HCT116 (cell line): Measurements from ENCODE around the gene U2AF1L4. TPM values are rescaled to one million over a fixed set of nuclear protein-coding genes. Genes with fewer than 3 reads are reported as not detected.

Experiments
- ATF3 ChIP-seq: IDR thresholded peaks from 2 replicates; pipeline ENCODE4 v1.6.1; 2012
- CBX3 ChIP-seq: IDR thresholded peaks from 2 replicates; pipeline ENCODE4 v1.6.1; 2012; ENCODE audit warnings: low read depth
- EGR1 ChIP-seq: IDR thresholded peaks from 2 replicates; pipeline ENCODE4 v1.6.1; 2012; ENCODE audit warnings: low read depth
- FOSL1 ChIP-seq: IDR thresholded peaks from 2 replicates; pipeline ENCODE4 v1.6.1; 2012; ENCODE audit warnings: low read depth
- JUND ChIP-seq: IDR thresholded peaks from 2 replicates; pipeline ENCODE4 v1.6.1; 2012
- POLR2AphosphoS5 ChIP-seq: IDR thresholded peaks from 2 replicates; pipeline ENCODE4 v1.6.1; 2011; ENCODE audit warnings: mild to moderate bottlenecking, low read depth, low read length, moderate library complexity
- REST ChIP-seq: IDR thresholded peaks from 2 replicates; pipeline ENCODE4 v1.6.1; 2012; ENCODE audit warnings: low read depth
- SP1 ChIP-seq: IDR thresholded peaks from 2 replicates; pipeline ENCODE4 v1.6.1; 2012; ENCODE audit warnings: low read depth
- TCF7L2 ChIP-seq: IDR thresholded peaks from 2 replicates; pipeline ENCODE4 v1.7.0; 2011; ENCODE audit warnings: borderline replicate concordance, inconsistent platforms; ENCODE audit not compliant: insufficient read depth, insufficient read length; ENCODE audit errors: extremely low read depth
- YY1 ChIP-seq: IDR thresholded peaks from 2 replicates; pipeline ENCODE4 v1.6.1; 2011; ENCODE audit warnings: low read length, low read depth, moderate library complexity, mild to moderate bottlenecking; ENCODE audit not compliant: insufficient replicate concordance; ENCODE audit errors: extremely low read depth
- total RNA-seq: library from RNA; stranded (reverse); gene quantifications from one replicate; pipeline ENCODE4 v1.2.1, GENCODE V29; 2021; ENCODE audit not compliant: unreplicated experiment
- TF ChIP-seq, protein P1 (sequence below), 3 experiments: fragments of 200-600 bp in 1 of 3; sonication (generic) in 1 of 3; IDR thresholded peaks in 2 of 3; conservative IDR thresholded peaks in 1 of 3; 2 replicates each; pipeline ENCODE4 v1.5.1; 2012 to 2017; ENCODE audit warnings: low read depth in 2 of 3, low read length in 2 of 3, antibody characterized with exemption in 1 of 3, borderline replicate concordance in 1 of 3, control low read depth in 1 of 3, mild to moderate bottlenecking in 1 of 3, mixed read lengths in 1 of 3, mixed run types in 1 of 3, moderate library complexity in 1 of 3; ENCODE audit not compliant: insufficient read depth in 1 of 3

The U2AF1L4 gene
- total RNA-seq, 1 experiment from 2014 or later = 15.6 TPM

DNA sequence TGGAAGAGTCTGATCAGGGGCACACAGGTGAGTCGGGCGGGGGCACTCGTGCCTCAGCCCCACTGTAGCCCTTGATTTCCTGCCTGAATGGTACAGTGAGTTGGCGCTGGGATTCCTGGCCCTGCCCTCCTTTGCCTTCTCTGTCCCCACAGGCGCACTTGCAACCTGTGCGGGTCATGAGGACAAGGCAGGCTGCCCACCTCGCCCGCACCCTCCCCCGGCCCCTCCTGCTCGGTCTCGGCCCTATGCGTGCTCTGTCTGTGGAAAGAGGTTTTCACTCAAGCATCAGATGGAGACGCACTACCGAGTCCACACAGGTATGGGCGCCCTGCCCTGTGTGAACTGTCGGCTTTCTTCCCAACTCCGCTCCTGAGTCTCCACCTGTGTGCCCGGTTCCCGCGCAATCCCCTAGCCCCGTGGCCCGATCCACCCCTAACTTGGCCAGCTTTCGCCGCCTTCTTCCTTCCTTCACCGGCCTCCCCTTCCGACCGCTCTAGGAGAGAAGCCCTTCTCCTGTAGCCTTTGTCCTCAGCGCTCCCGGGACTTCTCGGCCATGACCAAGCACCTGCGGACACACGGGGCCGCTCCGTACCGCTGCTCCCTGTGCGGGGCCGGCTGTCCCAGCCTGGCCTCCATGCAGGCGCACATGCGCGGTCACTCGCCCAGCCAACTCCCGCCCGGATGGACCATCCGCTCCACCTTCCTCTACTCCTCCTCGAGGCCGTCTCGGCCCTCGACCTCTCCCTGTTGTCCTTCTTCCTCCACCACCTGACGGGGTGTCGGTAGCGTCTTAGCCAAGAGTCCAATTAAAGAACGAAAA is 29.0 kb downstream of the U2AF1L4 start (continued):
- TF ChIP-seq, protein P1, sequence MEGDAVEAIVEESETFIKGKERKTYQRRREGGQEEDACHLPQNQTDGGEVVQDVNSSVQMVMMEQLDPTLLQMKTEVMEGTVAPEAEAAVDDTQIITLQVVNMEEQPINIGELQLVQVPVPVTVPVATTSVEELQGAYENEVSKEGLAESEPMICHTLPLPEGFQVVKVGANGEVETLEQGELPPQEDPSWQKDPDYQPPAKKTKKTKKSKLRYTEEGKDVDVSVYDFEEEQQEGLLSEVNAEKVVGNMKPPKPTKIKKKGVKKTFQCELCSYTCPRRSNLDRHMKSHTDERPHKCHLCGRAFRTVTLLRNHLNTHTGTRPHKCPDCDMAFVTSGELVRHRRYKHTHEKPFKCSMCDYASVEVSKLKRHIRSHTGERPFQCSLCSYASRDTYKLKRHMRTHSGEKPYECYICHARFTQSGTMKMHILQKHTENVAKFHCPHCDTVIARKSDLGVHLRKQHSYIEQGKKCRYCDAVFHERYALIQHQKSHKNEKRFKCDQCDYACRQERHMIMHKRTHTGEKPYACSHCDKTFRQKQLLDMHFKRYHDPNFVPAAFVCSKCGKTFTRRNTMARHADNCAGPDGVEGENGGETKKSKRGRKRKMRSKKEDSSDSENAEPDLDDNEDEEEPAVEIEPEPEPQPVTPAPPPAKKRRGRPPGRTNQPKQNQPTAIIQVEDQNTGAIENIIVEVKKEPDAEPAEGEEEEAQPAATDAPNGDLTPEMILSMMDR (IDR thresholded peaks at IDR 0.05 in 2 of 3, conservative IDR thresholded peaks at IDR 0.05 in 1 of 3; ENCODE audit: borderline replicate concordance in 1 of 3, insufficient read depth in 1 of 3, low read depth in 2 of 3, low read length in 2 of 3) = no peak
- no peak for TF ChIP-seq JUND
- no peak for TF ChIP-seq REST
- TF ChIP-seq POLR2AphosphoS5 = 0 out of 2 replicates have a peak, but pooled peaks have one; percentile 8
- peak; percentile 54 for TF ChIP-seq YY1
- TF ChIP-seq EGR1 = no peak
- no peak for TF ChIP-seq SP1
- TF ChIP-seq ATF3 = no peak
- no peak for TF ChIP-seq CBX3
- TF ChIP-seq FOSL1 = no peak
- TF ChIP-seq TCF7L2 = no peak
